GM15510 (cell line): ENCODE results near the gene TULP4.

Experiments used
- POLR2A ChIP-seq: IDR thresholded peaks from 3 replicates; pipeline ENCODE4 v1.6.1; 2011; ENCODE audit warnings: borderline replicate concordance; ENCODE audit not compliant: insufficient read length; ENCODE audit errors: extremely low read depth

TULP4 gene

GRCh38 chr6:158397578-158397977, 85.3 kb downstream of the TULP4 start:
- no peak for TF ChIP-seq POLR2A

DNA sequence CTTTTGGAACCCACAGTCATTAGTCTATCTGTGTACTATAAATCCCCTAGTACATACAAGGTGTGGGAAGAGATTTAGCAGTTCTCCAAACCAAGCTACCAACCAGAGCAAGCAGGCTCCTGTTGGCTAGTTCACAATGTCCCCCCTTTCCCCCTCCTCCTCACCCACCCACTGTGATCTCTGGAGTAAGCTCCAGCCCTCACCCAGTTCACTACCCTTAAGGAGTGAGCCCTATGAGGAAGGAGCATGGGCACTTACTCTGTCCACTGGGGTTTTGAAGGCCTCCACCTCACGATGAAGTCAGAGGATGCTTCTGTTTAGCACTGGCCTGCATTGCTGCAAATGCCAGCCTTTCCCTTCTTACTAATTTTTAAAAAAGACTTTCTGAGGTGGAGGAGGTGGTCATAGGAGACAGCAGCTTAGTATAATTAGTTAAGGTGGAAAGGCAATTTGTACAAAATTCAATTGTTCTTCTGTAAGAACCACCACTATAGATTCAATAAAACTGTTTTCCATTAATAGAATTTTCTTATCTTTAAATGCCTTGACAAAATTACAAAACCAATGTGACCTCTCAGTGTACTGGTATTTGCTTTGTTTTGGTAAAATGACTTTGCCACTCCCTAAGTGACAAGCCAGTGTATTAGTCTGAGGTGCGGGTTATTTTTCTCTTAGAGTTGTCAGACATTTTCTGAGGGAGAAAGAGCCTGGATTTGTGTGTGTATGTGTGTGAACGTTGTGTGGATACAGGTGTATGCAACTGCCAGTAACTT, 86.2 kb downstream of the TULP4 start:
- TF ChIP-seq POLR2A: no peak

DNA sequence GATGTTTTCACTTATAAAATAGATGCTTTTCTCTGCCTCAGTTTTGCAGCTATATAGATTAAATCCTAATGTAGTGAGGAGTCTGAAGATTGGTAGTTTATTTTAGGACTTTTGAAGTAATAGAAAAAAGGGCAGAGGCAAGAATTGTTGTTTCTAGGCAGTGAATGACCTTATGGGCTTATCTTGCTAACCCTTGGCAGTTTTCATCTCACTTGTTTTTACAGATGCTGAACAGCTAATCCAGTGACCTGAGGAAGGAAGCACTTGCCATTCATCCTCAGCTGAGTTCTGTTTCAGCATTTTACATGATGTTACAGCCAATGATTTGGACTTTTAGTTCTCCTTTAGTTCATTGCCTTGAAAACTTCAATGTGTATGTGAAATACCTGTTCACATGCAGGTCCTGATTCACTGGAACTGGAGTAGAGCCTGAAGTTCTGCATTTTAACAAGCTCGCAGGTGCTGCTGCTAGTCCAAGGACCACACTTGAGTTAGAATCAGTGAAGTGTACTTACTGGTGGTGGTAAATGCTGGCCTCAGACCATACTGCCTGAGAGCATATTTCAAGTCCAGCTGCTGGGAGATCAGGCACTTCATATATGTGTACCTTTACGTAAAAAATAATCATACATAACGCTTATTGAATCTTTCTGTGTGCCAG, 86.9 kb downstream of the TULP4 start:
- no peak for TF ChIP-seq POLR2A

GRCh38 chr6:158402184-158402583, 89.9 kb downstream of the TULP4 start:
- no peak for TF ChIP-seq POLR2A

GRCh38 chr6:158405933-158406332, 93.7 kb downstream of the TULP4 start:
- no peak for TF ChIP-seq POLR2A

GRCh38 chr6:158406736-158407135, 94.5 kb downstream of the TULP4 start:
- no peak for TF ChIP-seq POLR2A

DNA sequence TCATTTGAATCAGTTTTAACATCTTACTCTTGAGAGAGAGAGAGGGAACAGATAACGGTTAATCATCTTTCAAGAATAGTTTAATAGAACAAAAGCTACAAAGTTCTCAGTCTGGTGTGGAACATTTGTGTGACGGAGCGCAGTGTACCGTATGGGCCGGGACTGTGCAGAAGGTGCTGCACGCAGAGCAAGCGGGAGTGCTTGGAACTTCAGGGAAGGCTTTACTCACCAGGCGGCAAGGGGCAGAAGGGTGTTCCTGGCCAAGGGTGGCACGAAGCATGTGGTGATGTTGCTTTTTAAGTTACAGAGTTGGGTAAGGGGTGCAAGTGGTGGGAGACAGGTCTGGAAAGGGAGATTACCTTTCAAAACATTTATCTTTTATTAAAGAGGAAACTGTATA, 95.7 kb downstream of the TULP4 start:
- no peak for TF ChIP-seq POLR2A

- no peak for TF ChIP-seq POLR2A
These were observed 96.4 kb downstream of the TULP4 start for GRCh38 chr6:158408552-158409130.

DNA sequence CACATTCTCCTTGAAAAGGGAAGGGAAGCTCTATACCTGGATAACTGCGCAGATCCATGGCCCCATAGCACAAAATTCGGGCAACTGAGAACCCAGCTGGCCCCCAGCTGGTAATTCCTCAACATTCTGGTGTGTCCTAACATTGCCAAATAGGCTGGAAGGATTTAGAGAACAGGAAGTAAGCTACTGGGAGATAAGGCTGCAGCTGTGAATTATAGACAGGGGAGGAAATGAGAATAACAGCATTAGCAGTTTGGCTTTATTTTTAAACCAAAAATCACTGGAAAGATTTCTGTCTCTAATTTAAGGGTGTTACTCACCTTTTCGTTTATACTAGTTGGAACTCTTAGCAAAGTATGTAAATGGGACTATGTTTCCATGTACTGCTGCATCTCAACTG, 97.2 kb downstream of the TULP4 start:
- TF ChIP-seq POLR2A: no peak

DNA sequence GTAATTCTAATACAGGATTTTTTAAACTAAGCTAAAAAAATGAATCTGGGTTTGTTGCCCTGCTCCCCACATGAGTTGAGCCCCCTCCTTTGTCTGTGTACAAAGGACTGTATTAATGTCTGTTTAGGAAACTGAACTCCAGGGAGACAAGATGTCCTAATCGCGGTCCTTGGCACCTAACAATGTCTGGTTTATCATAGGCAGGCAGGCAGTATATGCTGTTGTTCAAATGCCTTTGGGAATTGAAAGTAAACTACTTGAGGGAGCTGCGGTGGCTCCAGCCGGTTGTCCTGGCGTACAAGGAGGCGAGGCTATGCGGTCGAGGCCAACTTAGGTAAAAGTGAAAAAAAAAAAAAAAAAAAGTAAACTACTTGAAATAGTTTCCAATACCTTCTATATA, 98.5 kb downstream of the TULP4 start:
- no peak for TF ChIP-seq POLR2A

GRCh38 chr6:158411998-158412397, 99.7 kb downstream of the TULP4 start:
- TF ChIP-seq POLR2A: no peak

- TF ChIP-seq POLR2A: no peak
These were observed 100.8 kb downstream of the TULP4 start for GRCh38 chr6:158413028-158413427.

GRCh38 chr6:158413814-158414565, 101.7 kb downstream of the TULP4 start:
- TF ChIP-seq POLR2A: no peak

DNA sequence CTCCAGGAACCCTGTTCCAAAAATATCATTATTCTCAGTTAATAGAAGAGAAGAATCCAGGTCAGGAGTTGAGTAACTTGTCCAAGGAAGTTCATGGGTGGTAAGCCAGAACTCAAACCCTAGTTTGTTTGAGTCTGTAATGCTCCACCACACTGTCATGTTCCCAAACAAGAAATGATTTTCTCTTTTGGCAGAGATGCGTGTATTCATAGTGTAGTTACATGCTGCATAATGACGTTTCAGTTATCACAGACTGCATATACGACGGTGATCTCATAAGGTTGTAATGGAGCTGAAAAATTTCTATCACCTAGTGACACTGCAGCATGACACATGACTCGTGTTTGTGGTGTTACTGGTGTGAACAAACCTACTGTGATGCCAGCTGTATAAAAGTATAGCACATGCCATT, 102.6 kb downstream of the TULP4 start:
- TF ChIP-seq POLR2A: no peak

GRCh38 chr6:158415666-158416065, 103.4 kb downstream of the TULP4 start:
- no peak for TF ChIP-seq POLR2A
